Tibial nerve (tissue), 4 donors: ENCODE measurements around the gene ITGA11.

ENCODE experiments used
- EP300 ChIP-seq, 2 donors: sonication (generic); formaldehyde crosslinking; IDR thresholded peaks; one replicate each; pipeline ENCODE4 v1.6.1; 2017; ENCODE audit warnings: antibody characterized with exemption in 2 of 2, mild to moderate bottlenecking in 1 of 2
- POLR2A ChIP-seq, 2 donors: fragments of 450-650 bp; IDR thresholded peaks; one replicate each; pipeline ENCODE4 v1.6.1; 2017; ENCODE audit warnings: antibody characterized with exemption in 2 of 2, mild to moderate bottlenecking in 2 of 2, moderate library complexity in 2 of 2
- TF ChIP-seq, protein P1 (sequence below), 5 experiments: fragments of 200-600 bp in 3 of 5; fragments of 450-650 bp in 2 of 5; sonication (generic) in 3 of 5; IDR thresholded peaks; one replicate each; pipeline ENCODE4 v1.5.1; 2016 to 2019; ENCODE audit warnings: antibody characterized with exemption in 5 of 5, mild to moderate bottlenecking in 3 of 5, moderate library complexity in 2 of 5

DNA sequence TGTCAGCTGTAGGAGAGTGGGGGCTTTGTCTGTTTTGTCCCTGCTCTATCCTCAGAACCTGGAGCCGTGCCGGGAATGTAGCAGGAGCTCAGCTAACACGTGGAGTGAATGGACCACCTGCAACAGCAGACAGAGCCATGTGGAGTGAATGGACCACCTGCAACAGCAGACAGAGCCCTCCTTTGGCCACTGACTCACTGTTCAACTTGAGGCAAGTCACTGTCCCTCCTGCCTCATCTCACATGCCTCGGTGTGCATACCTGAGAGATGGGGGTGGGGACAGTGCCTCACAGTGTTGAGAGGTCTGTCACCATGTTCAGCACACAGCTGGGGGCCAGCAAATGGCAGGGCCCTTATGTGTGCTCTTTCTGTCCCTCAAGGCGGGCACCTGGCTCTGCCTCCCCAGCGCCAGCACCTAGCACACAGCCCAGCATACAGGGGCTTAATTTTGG lies 126.5 kb downstream of the ITGA11 start:
- TF ChIP-seq EP300 (IDR thresholded peaks at IDR 0.05) (no peak), POLR2A (IDR thresholded peaks at IDR 0.05) (no peak)
- TF ChIP-seq, protein P1, sequence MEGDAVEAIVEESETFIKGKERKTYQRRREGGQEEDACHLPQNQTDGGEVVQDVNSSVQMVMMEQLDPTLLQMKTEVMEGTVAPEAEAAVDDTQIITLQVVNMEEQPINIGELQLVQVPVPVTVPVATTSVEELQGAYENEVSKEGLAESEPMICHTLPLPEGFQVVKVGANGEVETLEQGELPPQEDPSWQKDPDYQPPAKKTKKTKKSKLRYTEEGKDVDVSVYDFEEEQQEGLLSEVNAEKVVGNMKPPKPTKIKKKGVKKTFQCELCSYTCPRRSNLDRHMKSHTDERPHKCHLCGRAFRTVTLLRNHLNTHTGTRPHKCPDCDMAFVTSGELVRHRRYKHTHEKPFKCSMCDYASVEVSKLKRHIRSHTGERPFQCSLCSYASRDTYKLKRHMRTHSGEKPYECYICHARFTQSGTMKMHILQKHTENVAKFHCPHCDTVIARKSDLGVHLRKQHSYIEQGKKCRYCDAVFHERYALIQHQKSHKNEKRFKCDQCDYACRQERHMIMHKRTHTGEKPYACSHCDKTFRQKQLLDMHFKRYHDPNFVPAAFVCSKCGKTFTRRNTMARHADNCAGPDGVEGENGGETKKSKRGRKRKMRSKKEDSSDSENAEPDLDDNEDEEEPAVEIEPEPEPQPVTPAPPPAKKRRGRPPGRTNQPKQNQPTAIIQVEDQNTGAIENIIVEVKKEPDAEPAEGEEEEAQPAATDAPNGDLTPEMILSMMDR (IDR thresholded peaks at IDR 0.05) = no peak
